Erythroblast (primary cell): ENCODE results near the gene ICA1L.

Experiments used
- GATA1 ChIP-seq: IDR thresholded peaks from 2 replicates; pipeline ENCODE4 v1.6.1; 2011; ENCODE audit warnings: low read depth, mild to moderate bottlenecking, control low read depth, low read length, moderate library complexity
- POLR2A ChIP-seq: IDR thresholded peaks from 2 replicates; pipeline ENCODE4 v1.6.1; 2011; ENCODE audit warnings: mild to moderate bottlenecking, low read length

- TF ChIP-seq POLR2A (no peak), GATA1 (no peak)
Measured at GRCh38 chr2:202771336-202771735, 100.2 kb downstream of the ICA1L start.
